ENCODE data around the gene TRDMT1. TPM values are rescaled to one million over a fixed set of nuclear protein-coding genes. Genes with fewer than 3 reads are reported as not detected.

TRDMT1 gene
- total RNA-seq, 4 donors from 2014 or later = 4.9 to 13.7 (median 6.2) TPM

- peak; percentile 92 for ATAC-seq (ENCODE audit: low FRiP score)
- DNase-seq (ENCODE audit: low spot score) = no peak
- TF ChIP-seq, protein P1, sequence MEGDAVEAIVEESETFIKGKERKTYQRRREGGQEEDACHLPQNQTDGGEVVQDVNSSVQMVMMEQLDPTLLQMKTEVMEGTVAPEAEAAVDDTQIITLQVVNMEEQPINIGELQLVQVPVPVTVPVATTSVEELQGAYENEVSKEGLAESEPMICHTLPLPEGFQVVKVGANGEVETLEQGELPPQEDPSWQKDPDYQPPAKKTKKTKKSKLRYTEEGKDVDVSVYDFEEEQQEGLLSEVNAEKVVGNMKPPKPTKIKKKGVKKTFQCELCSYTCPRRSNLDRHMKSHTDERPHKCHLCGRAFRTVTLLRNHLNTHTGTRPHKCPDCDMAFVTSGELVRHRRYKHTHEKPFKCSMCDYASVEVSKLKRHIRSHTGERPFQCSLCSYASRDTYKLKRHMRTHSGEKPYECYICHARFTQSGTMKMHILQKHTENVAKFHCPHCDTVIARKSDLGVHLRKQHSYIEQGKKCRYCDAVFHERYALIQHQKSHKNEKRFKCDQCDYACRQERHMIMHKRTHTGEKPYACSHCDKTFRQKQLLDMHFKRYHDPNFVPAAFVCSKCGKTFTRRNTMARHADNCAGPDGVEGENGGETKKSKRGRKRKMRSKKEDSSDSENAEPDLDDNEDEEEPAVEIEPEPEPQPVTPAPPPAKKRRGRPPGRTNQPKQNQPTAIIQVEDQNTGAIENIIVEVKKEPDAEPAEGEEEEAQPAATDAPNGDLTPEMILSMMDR (IDR thresholded peaks at IDR 0.05) = no peak
These were observed 14.9 kb upstream of the TRDMT1 start for GRCh38 chr10:17216217-17216900.

GRCh38 chr10:17215782-17216122 lies 14.3 kb upstream of the TRDMT1 start:
- TF ChIP-seq, protein P1 (IDR thresholded peaks at IDR 0.05) = no peak
- no peak for DNase-seq (ENCODE audit: low spot score)
- ATAC-seq (ENCODE audit: low FRiP score) = no peak

DNA sequence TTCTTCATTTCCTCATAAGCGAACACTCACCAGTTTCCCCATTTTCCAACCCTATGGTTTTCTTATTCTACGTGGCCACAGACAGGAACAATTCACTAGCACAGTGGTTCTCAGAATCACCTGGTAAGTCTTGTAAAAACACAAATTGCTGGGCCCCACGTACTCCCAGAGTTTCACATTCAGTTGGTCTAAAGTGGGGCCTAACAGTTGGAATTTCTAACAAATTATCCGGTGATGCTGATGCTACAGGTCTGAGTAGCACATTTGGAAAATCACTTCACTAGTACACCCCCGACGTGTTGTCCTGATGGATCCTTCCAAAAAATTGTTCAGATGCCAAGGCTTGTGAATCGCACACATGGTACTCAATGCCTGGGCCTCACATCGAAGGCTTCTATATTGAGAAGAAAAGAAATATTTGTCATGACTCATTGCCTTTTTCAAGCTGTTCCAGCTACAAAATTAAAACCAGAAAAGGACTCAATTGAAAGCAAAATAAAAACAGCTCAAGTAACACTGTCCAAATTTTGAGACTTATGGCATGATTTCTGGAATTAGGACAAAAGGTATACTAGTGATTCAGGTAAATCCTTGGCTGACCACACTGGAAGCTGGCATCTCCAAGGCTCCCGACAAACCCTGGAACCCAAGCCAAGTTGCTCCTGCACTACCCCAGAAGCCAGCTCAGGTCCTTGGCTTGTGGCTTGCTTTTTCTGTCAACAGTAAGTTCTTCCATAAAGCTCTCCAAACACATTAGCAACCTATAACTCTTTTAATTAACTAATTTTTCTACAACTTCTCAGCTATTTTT lies 13.7 kb upstream of the TRDMT1 start:
- TF ChIP-seq, protein P1 (IDR thresholded peaks at IDR 0.05) = no peak
- DNase-seq (ENCODE audit: low spot score) (no peak), ATAC-seq (ENCODE audit: low FRiP score) (no peak)

DNA sequence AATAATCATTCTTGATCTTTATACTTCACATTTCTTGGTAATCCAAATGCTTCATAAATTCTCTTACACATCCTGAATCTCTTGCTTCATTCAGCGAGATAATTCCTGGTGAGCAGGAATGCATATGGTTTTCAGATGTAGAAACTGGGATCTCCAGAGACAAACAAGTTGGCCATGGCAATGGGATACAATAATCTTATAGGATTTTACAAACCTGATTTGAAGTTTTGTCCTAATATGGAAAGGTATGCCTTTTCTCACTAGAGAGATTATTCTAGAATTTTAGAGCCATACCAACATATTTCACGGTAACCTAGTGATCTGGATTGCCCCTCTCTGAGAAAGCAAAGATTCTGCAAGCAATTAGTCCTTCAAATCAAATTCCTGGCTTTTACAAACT lies 13.1 kb upstream of the TRDMT1 start:
- ATAC-seq (ENCODE audit: low FRiP score) (no peak), DNase-seq (ENCODE audit: low spot score) (no peak)
- TF ChIP-seq, protein P1 (IDR thresholded peaks at IDR 0.05) = no peak

GRCh38 chr10:17213646-17214349 lies 12.3 kb upstream of the TRDMT1 start:
- TF ChIP-seq, protein P1 (IDR thresholded peaks at IDR 0.05) = no peak
- ATAC-seq (ENCODE audit: low FRiP score) = no peak
- DNase-seq (ENCODE audit: low spot score) = no peak

DNA sequence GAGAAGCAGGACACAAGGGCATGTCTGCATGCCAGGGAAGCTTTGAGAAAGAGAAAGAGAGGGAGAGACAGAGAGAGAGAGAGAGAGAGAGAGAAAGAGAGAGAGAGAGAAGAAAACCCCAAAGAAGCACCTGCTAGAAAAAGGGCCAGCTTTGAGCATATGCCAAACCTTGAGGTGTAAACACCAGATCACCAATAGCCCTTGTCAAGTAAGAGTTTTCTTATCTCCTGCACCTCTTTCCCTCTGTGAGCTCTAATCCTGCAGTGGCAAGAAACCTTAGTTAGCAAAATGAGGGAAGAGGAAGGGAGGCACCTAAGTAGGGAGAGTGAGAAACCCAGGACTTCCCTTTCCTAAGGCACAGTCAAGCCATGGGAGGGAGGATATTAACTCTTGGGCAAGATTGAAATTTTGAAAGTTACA lies 11.3 kb upstream of the TRDMT1 start:
- ATAC-seq (ENCODE audit: low FRiP score) (no peak), DNase-seq (ENCODE audit: low spot score) (no peak)
- TF ChIP-seq, protein P1 (IDR thresholded peaks at IDR 0.05) = no peak
